Fibroblast of pulmonary artery (primary cell): ENCODE data around the gene HTRA3.

Source experiments
- DNase-seq: peaks from one replicate; pipeline ENCODE4 v3.0.0-alpha.2; 2010; ENCODE audit warnings: low read depth
- H3K4me3 ChIP-seq: replicated peaks from 2 replicates; pipeline ENCODE4 v1.5.1; 2011; ENCODE audit warnings: low read depth, mild to moderate bottlenecking, control low read depth, low read length, moderate library complexity
- TF ChIP-seq, protein P1 (sequence below): IDR thresholded peaks from 2 replicates; pipeline ENCODE4 v1.5.1; 2011; ENCODE audit warnings: mild to moderate bottlenecking, control low read depth, low read length, inconsistent platforms; ENCODE audit errors: missing control alignments

Gene HTRA3

DNA sequence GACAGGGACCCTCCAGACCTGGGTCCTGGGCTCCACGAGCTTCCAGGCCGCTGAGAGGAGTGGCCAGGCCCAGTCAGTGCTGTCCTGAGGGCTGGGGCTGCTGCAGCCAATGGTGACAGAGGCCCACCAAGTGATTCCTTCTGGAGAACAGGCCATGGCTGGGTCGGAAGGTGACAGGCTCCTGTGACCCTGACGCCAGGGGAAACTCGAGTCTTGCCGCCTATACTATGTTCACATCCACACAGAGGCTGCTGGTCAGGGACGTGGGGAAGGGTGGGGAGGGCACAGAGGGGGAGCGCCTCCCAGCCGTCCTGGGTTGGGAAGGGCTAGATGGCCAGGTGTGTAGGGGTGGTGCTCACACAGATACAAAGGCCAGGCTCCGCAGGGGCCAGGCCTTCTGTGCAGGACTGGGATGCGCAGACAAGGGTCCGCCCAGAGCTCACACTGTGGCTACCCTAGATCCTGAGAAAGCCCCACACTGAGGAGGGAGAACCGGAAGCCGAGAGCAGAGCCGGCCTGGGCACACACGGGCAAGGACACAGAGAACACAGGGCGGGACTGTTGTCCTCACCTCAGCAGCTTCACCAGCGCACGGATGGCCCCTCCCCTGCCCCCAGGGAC is 81.4 kb downstream of the HTRA3 start:
- TF ChIP-seq, protein P1, sequence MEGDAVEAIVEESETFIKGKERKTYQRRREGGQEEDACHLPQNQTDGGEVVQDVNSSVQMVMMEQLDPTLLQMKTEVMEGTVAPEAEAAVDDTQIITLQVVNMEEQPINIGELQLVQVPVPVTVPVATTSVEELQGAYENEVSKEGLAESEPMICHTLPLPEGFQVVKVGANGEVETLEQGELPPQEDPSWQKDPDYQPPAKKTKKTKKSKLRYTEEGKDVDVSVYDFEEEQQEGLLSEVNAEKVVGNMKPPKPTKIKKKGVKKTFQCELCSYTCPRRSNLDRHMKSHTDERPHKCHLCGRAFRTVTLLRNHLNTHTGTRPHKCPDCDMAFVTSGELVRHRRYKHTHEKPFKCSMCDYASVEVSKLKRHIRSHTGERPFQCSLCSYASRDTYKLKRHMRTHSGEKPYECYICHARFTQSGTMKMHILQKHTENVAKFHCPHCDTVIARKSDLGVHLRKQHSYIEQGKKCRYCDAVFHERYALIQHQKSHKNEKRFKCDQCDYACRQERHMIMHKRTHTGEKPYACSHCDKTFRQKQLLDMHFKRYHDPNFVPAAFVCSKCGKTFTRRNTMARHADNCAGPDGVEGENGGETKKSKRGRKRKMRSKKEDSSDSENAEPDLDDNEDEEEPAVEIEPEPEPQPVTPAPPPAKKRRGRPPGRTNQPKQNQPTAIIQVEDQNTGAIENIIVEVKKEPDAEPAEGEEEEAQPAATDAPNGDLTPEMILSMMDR, result no peak
- no peak for DNase-seq

DNA sequence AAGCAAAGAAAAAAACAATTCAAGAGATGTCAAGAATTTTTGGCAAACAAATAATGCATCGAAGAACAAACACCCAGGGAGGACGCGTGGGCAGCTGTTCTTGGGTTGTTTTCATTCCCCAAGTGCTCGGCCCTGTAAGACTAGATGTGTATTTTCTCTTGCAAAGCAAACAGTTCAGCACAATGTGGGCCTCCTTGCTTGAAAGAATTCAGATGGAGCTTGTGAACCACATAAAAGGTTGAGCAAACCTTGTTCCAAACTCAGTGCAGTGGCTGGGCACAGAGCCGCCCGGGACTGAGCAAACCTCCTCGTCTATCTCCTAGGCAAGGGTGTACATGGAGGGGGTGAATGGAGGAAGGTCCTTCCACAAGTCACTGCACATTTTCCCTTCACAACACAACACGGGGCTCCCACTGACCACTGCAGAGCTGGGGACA is 82.4 kb downstream of the HTRA3 start:
- DNase-seq, result peak; percentile 74
- no peak overlapping the region for H3K4me3 ChIP-seq
- TF ChIP-seq, protein P1, result no peak

More for the DNA sequence above, 81.4 kb downstream of the HTRA3 start:
- no peak overlapping the region for H3K4me3 ChIP-seq

DNA sequence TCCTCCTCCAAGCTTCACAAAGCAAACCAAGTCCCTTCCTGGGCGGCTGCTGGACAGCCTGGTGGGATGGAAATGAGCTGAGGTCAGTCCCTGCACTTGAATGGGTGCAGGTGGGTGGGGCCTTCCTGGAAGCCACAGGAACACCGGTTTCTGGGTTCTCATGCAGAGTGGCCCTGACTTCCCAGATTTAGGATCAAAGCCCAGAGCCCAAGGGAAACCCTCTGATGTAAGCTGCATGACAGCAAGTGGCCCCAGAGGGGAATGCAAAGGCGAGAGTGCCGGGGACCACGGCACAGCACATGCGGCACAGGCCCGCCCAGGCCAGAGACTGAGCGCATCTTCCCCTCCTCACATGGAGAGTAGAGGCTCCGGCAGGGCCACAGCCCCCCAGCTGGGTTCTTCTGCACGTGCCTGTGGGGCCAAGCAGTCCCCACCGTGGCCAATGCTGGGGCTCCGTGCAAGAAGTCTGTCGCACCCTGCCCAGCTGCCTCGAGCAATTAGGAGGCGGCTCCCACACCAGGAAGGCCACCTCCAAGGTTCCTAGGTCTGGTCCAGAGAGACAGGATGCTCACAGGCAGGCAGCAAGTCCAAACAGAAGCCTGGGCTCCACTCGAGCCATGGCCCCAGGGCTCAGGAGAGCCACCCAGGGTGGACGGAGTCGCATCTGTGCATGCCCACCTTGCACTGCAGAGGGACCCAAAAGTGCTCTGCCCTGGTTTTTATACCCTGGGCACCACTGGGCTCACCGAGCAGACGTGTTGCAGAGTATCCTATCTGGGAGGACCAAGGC is 83.0 kb downstream of the HTRA3 start:
- no peak for DNase-seq

DNA sequence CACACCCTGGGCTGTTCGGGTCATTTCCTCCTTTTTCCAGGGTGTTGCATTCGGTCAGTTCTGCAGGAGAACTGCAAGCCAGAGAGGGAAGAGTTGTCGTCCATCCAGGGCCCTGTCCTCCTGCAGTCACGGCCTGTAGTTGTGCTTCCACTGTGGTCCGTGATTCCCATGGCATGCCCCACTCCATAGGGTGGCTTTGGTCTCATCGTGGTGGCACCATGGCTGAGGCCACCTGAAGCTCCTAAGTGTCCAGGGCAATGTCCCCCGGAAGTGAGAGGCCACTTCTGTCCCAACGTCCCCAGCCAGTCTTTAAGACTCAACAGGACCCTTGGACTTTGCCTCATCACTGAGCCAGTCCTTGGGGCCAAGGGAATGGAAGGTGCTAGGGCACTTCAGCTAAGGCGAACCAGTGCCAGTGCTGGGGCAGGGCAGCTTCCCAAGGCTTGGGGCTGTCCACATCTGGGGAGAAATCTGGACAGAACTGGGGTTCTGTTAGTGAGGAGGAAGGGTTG is 83.7 kb downstream of the HTRA3 start:
- H3K4me3 ChIP-seq, result no peak overlapping the region
- no peak for DNase-seq
- TF ChIP-seq, protein P1, result no peak

More for the DNA sequence above, 83.0 kb downstream of the HTRA3 start:
- no peak overlapping the region for H3K4me3 ChIP-seq
- TF ChIP-seq, protein P1, result no peak

DNA sequence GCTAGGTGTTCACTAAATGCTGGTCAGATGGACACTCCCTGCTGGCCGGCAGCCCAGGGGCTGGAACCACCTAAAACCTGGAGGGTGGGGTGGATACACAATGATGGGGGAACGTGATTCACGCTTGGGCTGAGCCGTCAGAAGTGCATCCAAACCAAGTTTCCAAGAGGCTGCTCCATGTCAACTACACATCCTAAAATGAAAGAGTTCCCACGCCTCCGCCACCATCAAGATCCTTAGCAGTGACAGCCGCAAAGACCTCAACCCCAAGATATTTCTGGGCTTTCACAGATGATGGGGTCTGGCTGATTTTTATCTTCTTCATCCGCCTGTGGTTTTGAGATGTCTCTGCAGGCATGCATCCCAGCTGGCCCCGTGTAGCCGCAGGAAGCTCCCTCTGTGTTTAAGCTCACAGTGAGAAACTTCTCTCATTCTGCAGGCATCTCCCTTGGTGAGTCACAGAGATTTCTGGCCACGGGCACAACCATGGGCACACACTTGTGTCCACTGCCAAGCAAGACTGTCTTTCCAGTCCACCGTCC is 84.4 kb downstream of the HTRA3 start:
- no peak overlapping the region for H3K4me3 ChIP-seq
- TF ChIP-seq, protein P1, result no peak
- DNase-seq, result no peak

DNA sequence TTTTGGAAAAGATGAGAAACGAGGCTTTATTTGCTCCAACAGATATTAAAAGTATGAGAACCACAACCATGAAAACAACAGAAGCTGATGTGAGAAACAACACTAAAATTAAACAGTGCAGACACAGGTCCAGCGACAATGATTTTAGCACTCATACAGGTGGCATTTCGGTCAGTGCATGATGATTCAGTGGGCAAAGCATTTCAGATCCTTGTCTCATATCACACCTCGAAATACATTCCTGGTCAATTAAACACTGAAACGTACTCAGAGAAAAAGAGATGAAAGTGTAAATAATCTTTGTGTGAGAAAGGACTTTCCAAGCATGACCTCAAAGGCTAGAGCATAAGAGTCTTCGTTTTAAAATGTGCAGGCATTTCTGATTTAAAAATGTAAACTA is 85.8 kb downstream of the HTRA3 start:
- no peak for DNase-seq
- TF ChIP-seq, protein P1, result no peak
- no peak overlapping the region for H3K4me3 ChIP-seq
